HAP-1 (cell line): ENCODE measurements around the gene ZNF594.
"Not testable (repeated sequence)": the region's sequence is repeated elsewhere in the genome, so short reads cannot be mapped to it uniquely, and the experiment has no call there.

Source experiments
- DNase-seq, 2 experiments: peaks; one replicate each; pipeline ENCODE4 v3.0.0-alpha.2; 2016 to 2020; ENCODE audit warnings: low spot score in 2 of 2
- H3K27me3 ChIP-seq: fragments of 250-450 bp; sonication (Bioruptor Pico); 2 replicates; pipeline ENCODE4 v1.5.1; 2020; ENCODE audit warnings: low read depth, mild to moderate bottlenecking, moderate library complexity
- H3K36me3 ChIP-seq: fragments of 250-450 bp; sonication (Bioruptor Pico); replicated peaks from 2 replicates; pipeline ENCODE4 v1.5.1; 2020; ENCODE audit warnings: mild to moderate bottlenecking
- H3K4me1 ChIP-seq: fragments of 250-450 bp; sonication (Bioruptor Pico); 2 replicates; pipeline ENCODE4 v1.5.1; 2020; ENCODE audit warnings: mild to moderate bottlenecking
- H3K4me3 ChIP-seq: fragments of 250-450 bp; sonication (Bioruptor Pico); 2 replicates; pipeline ENCODE4 v1.5.1; 2020; ENCODE audit warnings: mild to moderate bottlenecking, moderate library complexity
- H3K9me3 ChIP-seq: fragments of 250-450 bp; sonication (Bioruptor Pico); 2 replicates; pipeline ENCODE4 v1.5.1; 2020; ENCODE audit warnings: mild to moderate bottlenecking, moderate library complexity
- in situ Hi-C: fragments of 300-500 bp; cut with MboI; formaldehyde crosslinking; loops from 3 replicates; pipeline ENCODE4 v1.14.3; 2020; ENCODE audit warnings: low sequenced_read_pairs, inconsistent platforms, mixed read lengths

The ZNF594 gene

DNA sequence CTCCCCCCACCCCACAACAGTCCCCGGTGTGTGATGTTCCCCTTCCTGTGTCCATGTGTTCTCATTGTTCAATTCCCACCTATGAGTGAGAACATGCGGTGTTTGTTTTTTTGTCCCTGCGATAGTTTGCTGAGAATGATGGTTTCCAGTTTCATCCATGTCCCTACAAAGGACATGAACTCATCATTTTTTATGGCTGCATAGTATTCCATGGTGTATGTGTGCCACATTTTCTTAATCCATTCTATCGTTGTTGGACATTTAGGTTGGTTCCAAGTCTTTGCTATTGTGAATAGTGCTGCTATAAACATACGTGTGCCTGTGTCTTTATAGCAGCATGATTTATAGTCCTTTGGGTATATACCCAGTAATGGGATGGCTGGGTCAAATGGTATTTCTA lies 25.9 kb upstream of the ZNF594 start:
- DNase-seq, in situ Hi-C loops, H3K9me3 ChIP-seq, H3K4me3 ChIP-seq, H3K27me3 ChIP-seq, H3K36me3 ChIP-seq: not testable (repeated sequence)
- H3K4me1 ChIP-seq: peaks cover 11% of the 10 kb centered on the region

DNA sequence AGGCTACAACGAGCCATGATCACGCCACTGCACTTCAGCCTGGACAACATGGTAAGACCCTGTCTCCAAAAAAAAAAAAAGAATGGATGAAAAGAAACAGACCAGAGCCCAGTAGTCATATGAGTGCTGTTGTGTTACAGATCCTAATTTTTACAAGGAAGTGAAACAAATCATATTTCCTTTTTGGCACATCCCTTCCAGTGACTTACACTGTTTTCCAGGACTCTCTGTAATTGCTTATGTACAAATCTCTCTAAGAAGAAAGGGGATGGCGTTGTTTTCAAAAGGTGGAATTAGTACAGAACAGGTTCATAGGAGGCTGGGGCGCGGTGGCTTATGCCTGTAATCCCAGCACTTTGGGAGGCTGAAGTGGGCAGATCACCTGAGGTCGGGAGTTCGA lies 19.8 kb upstream of the ZNF594 start:
- in situ Hi-C loops: no loop called here
- no peaks in the 10 kb centered on the region for H3K4me1 ChIP-seq
- no peak overlapping the region for H3K4me3 ChIP-seq
- no peak for DNase-seq
- H3K36me3 ChIP-seq: no peaks in the 10 kb centered on the region
- no peaks in the 10 kb centered on the region for H3K27me3 ChIP-seq
- H3K9me3 ChIP-seq: no peaks in the 10 kb centered on the region

DNA sequence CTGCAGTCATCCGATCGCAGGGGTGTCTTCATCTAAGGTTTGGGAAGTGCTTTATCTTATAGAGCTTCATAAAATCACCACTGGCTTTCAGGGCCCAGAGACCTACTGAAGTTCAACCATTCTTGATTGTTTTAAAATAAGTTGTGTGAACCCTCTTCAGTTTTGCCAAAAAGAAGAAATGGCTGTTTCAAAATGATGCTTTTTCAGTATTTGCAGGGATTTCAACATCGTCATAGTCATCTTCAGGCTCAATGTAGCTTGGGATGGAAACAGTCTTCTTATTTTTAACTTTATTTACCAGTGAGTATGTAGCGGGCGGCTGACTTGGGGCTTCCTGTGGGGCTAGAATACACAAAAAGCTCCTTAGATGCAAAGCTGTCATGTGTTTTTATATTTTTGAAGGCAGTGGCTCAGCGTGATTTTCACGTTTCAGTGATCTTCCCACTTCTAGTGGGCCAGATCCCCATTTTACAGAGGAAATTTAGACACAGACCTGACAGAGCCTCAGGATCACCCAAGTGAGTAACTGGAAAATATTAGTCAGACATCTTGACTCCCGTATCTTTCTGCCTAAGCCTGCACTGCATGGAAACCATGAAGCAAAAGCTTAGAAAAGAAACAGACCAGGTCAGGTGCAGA lies 19.1 kb upstream of the ZNF594 start:
- H3K36me3 ChIP-seq: no peaks in the 10 kb centered on the region
- no peaks in the 10 kb centered on the region for H3K9me3 ChIP-seq
- in situ Hi-C loops: no loop called here

DNA sequence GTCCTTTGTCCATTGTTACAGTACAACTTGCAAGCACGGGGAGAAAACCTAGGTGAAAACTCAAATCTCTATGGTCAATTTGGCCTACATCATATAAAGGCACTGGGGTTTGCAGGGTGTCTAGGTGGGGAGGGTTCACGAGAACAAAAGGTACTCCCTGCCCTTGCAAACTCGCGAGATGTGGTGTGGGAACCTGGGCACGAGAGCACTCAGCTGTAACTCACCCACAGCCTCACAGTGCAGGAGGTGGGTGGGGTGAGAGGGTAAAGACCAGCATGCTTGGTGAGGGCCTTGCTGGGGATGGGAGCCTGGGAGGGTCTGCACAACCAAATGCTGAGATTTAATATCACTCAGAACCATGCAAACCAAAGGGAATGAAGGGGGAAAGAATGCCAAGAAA lies 18.4 kb upstream of the ZNF594 start:
- Histone ChIP-seq H3K36me3 (no peaks in the 10 kb centered on the region), H3K9me3 (no peaks in the 10 kb centered on the region), H3K27me3 (no peaks in the 10 kb centered on the region), H3K4me3 (no peak overlapping the region), H3K4me1 (no peaks in the 10 kb centered on the region)
- no peak for DNase-seq
- in situ Hi-C loops: no loop called here

More for the DNA sequence above, 19.1 kb upstream of the ZNF594 start:
- Histone ChIP-seq H3K27me3 (no peaks in the 10 kb centered on the region), H3K4me3 (no peak overlapping the region), H3K4me1 (no peaks in the 10 kb centered on the region)
- DNase-seq: no peak

DNA sequence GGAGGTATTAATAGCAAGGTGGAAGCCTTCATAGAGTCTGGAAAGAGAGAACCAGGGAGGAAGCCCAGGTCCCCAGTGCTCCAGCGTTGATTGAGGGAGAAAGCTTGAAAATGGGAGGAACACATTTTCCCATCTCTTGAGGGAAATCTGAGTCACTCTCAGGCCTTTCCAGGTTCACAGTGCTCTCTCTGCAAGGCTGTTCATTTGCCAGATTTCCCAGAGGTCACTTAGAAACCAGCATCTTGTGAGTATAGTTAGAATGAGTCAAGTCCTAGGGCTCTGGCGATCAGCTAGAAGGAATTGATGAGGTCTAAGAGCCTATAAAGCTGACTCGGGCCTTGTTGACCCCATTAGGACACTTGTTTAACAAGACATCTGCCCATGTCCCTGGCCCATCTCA lies 17.7 kb upstream of the ZNF594 start:
- no peaks in the 10 kb centered on the region for H3K27me3 ChIP-seq
- no peaks in the 10 kb centered on the region for H3K36me3 ChIP-seq
- no peak overlapping the region for H3K4me3 ChIP-seq
- in situ Hi-C loops: no loop called here
- no peak for DNase-seq
- H3K4me1 ChIP-seq: no peaks in the 10 kb centered on the region
- H3K9me3 ChIP-seq: no peaks in the 10 kb centered on the region

DNA sequence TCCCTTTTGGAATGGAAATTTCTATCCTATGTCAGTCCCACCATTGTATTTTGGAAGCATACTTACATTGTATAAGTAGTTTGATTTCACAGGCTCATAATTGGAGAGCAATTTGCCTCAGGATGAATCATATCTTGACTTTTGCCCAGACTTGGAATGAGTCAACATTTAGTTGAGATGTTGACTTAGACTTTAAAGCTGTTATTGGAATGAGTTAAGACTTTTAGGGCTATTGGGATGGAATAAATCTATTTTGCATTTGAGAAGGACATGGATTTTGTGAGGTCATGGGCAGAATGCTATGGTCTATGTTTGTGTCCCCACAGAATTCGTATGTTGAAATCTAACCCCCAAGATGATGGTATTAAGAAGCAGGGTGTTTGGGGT lies 12.2 kb upstream of the ZNF594 start:
- no peak overlapping the region for H3K4me3 ChIP-seq
- no peaks in the 10 kb centered on the region for H3K27me3 ChIP-seq
- no peaks in the 10 kb centered on the region for H3K36me3 ChIP-seq
- no peaks in the 10 kb centered on the region for H3K9me3 ChIP-seq
- in situ Hi-C loops: no loop called here
- DNase-seq: no peak
- no peaks in the 10 kb centered on the region for H3K4me1 ChIP-seq

DNA sequence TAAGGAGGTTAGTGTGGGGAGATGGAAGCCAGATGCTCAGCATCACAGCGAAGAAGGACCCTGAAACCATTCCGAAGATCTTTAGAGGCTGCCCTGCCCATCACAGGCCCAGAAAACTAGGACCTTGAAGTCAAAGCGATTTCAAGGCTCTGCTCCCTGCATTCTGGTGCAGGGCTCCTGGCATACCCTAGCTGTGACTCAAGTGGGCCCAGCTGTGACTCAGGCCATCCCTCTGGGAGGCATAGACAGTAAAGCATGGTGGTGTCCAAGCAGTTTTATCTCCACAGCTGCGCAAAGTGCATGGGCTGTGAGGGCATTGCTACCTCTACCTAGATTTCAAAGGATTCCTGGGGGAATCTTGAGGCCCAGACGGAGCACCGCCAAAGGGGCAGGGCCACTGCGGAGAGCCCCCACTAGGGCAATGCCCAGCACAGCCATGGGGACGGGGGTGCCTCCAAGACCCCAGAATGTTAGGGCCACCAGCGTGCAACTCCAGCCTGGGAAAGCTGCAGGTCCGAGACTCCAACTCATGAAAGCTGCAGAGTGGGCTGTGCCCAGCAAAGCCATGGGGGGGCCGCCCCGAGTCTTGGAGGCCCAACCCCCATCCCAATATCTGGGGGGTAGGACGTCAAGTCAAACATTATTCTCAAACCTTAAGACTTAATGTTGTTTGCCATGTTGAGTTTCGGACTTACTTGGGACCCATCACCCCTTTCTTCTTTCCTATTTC lies 11.7 kb upstream of the ZNF594 start:
- no peak for DNase-seq
- H3K4me3 ChIP-seq: no peak overlapping the region
- in situ Hi-C loops: no loop called here

DNA sequence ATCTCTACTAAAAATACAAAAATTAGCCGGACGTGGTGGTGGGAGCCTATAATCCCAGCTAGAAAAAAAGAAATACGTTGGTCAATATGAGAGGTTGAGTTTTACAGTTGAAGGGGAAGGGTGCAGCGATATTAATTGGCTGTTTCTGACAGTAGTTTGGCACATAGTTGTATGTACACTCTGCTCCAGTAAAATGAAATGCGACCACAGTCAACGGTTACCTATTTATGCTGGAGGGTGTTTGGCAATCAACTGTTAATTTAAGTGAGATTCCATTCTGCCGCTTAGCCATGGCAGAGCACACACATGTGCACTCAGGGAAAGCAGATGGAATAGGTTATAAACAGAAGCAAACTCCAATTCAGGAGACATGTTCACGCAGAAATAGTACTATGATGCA lies 9.3 kb upstream of the ZNF594 start:
- no peak for DNase-seq
- Histone ChIP-seq H3K36me3 (no peaks in the 10 kb centered on the region), H3K4me1 (no peaks in the 10 kb centered on the region), H3K27me3 (no peaks in the 10 kb centered on the region), H3K9me3 (no peaks in the 10 kb centered on the region), H3K4me3 (no peak overlapping the region)
- in situ Hi-C loops: no loop called here

More for the DNA sequence above, 11.7 kb upstream of the ZNF594 start:
- no peaks in the 10 kb centered on the region for H3K9me3 ChIP-seq
- no peaks in the 10 kb centered on the region for H3K36me3 ChIP-seq
- no peaks in the 10 kb centered on the region for H3K4me1 ChIP-seq
- no peaks in the 10 kb centered on the region for H3K27me3 ChIP-seq

DNA sequence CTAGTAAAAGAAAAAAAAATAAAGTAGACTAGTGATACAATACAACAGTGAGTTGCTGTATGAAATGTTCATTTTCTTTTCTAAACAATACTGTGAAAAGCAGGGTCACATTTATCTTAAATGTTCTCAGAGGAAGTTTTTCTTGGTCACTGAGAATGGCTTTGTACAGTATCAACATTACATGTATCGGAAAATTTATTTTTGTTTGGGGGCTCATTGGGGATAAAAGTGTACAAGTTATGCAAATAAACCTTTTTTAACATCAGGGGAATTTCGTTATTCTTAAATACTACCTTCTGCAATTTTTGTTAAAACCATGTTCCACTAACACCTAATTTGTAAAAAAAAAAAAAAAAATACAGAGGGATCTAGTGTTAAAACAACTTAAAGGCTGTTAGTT lies 8.7 kb upstream of the ZNF594 start:
- DNase-seq: no peak
- Histone ChIP-seq H3K27me3 (no peaks in the 10 kb centered on the region), H3K36me3 (no peaks in the 10 kb centered on the region), H3K4me3 (no peak overlapping the region), H3K4me1 (no peaks in the 10 kb centered on the region), H3K9me3 (no peaks in the 10 kb centered on the region)
- in situ Hi-C loops: no loop called here

DNA sequence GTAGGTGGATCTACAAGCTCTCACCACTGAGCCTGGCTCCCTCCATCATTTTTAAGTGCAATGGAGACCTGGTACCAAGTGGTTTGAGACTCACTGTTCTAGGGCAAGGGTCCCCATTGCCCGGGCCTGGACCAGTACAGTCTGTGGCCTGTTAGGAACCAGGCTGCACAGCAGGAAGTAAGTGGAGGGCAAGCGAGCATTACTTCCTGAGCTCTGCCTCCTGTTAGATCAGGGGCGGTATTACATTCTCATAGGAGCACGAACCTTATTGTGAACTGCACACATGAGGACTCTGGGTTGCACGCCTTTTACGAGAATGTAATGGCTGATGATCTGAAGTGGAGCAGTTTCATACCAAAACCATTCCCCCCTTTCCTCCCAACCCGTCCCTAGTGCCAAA lies 6.8 kb upstream of the ZNF594 start:
- no peak overlapping the region for H3K4me3 ChIP-seq
- in situ Hi-C loops: no loop called here
- H3K36me3 ChIP-seq: no peaks in the 10 kb centered on the region
- no peak for DNase-seq
- no peaks in the 10 kb centered on the region for H3K27me3 ChIP-seq
- H3K4me1 ChIP-seq: no peaks in the 10 kb centered on the region
- H3K9me3 ChIP-seq: no peaks in the 10 kb centered on the region

DNA sequence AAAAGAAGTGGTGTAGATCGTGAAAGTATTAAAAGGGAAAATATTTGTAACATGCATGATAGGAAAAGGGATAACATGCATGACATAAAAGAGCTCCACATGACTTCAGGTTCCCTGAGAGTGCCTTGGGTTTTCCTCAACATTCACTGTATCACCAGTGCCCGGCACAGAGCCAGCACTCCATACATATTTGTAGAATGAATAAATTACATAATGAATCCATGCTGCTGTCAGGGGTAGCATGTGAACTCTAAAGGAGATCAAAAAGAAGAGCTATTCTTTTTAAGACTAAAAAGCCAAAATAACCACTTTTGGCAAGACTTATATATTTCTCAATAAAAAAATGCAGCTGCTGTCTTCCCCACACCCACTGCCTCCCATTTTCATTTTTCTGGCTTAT lies 2.7 kb upstream of the ZNF594 start:
- DNase-seq: no peak
- Histone ChIP-seq H3K4me3 (no peak overlapping the region), H3K4me1 (no peaks in the 10 kb centered on the region; the same call in 1 of the 2 replicates), H3K36me3 (peaks cover 6% of the 10 kb centered on the region), H3K9me3 (peaks cover 8% of the 10 kb centered on the region), H3K27me3 (no peaks in the 10 kb centered on the region)
- in situ Hi-C loops: no loop called here

DNA sequence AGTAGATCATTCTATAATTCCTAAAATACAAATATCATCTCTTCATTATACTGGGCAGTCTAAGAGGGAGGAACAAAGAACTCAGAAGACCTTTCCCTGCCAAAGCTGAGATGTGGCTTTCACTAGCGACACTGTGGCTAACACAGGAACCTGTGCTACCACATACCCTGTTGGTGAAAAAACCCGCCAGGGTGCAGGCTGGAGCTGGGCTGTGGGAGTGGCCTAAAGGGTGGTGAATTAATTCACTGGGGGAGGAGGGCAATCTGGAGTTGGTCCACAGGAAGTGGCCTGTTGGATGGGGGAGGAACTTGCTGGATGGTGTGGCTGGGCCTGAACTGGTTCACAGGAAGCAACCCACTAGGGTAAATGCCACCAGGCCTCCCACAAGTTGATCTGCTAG lies 7.4 kb downstream of the ZNF594 start:
- Histone ChIP-seq H3K9me3 (peaks cover 65% of the 10 kb centered on the region), H3K36me3 (peaks cover 9% of the 10 kb centered on the region), H3K4me1 (no peaks in the 10 kb centered on the region), H3K27me3 (no peaks in the 10 kb centered on the region), H3K4me3 (no peak overlapping the region)
- in situ Hi-C loops: no loop called here
- DNase-seq: no peak

DNA sequence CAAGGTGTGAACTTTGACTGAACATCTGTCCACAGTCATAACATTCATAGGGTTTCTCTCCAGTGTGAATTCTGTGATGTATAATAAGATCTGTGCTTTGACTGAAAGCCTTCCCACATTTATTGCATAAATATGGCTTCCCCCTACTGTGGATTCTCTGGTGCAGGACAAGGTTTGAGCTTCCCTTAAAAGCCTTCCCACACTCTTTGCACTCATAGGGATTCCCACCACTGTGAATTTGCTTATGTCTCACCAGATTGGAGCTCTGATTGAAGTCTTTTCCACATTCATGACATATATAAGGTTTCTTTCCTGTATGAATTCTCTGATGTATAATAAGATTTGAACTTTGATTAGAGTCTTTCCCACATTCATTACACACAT lies 8.3 kb downstream of the ZNF594 start:
- Histone ChIP-seq H3K27me3 (no peaks in the 10 kb centered on the region), H3K36me3 (peaks cover 7% of the 10 kb centered on the region), H3K9me3 (peaks cover 68% of the 10 kb centered on the region), H3K4me3 (no peak overlapping the region), H3K4me1 (no peaks in the 10 kb centered on the region)
- DNase-seq: no peak
- in situ Hi-C loops: no loop called here

DNA sequence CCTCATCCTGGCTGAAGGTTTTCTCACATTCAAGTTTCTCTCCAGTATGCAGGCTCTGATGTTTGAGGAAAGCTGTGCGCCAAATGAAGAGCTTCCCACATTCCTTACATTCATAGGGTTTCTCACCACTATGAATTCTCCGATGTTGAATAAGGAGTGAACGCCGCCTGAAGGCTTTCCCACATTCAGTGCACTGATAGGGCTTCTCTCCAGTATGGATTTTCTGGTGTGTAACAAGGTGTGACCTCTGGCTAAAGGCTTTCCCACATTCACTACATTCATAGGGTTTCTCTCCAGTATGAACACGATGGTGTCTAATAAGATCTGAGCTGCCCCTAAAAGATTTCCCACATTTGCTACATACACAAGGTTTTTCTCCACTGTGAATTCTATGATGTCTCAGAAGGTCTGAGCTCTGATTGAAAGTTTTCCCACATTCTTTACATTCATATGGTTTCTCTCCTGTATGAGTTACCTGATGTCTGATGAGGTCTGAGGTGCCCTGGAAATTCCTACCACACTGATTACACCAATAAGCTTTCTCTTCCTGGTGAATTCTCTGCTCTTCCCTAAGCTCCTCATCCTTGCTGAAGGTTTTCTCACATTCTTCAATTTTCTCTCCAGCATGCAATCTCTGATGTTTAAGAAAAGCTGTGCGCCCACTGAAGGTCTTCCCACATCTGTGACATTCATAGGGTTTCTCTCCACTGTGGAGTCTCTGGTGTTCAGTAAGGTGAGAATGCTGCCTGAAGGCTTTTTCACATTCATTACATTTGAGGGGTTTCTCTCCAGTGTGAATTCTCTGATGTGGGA lies 8.9 kb downstream of the ZNF594 start:
- Histone ChIP-seq H3K27me3 (no peaks in the 10 kb centered on the region), H3K9me3 (peaks cover 65% of the 10 kb centered on the region), H3K4me3 (no peak overlapping the region), H3K4me1 (no peaks in the 10 kb centered on the region), H3K36me3 (peaks cover 7% of the 10 kb centered on the region)
- in situ Hi-C loops: no loop called here
- no peak for DNase-seq
